ENCODE data around the gene ALPP.
"Not testable (repeated sequence)": the region's sequence is repeated elsewhere in the genome, so short reads cannot be mapped to it uniquely, and the experiment has no call there.

ALPP gene

DNA sequence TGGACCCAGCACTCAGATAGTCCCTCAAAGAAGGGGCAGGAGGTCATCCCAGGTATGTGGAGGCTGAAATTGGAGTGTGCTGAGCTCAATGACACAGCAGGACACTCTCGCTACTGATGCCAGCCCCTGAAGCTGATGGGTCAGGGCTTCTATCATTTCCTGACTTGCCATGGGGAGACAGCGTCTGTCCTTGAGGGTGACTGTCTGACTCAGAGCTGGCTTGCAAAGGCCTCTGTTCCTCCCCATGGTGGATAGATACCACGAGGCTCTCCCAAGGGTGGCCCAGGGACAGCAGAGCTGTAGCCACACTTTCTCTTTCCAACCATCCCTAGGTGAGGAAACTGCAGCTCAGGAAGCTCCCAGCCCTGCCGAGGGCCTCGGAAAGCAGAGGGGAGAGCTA, 38.9 kb downstream of the ALPP start:
- H3K4me3 Mint-ChIP-seq: no peak overlapping the region
- H3K4me1 Mint-ChIP-seq (ENCODE audit: low read depth in 2 of 2): peaks cover 12 to 15% of the 10 kb centered on the region in 2 donors
- ATAC-seq (replicated peaks): no peak
- peaks cover 38 to 84% of the 10 kb centered on the region in 2 donors for H3K27me3 Mint-ChIP-seq
- no peak overlapping the region for H3K27ac Mint-ChIP-seq
- H3K9me3 Mint-ChIP-seq: no peaks in the 10 kb centered on the region
- no peaks in the 10 kb centered on the region for H3K36me3 Mint-ChIP-seq (ENCODE audit: insufficient read depth)
- DNase-seq: no peak

DNA sequence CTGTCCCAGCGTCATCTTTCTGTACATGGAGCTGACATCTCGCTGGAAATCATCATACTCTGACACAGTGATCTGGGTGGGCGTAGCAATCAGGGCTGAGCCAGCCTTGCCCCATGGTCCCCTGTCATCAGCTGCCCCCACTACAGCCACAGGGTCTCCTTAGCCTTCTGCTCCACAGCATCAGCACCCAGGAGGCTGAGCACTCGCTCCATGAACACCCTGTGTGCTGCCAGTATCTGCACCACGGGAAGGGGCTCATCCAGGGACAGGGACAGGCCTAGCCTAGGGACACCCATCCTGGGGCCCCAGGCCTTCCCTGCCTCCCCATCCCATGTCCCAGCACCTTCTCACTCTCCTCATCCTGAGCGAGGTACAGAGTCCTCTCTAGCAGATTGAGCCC, 39.5 kb downstream of the ALPP start:
- Mint-ChIP-seq H3K27me3 (peaks cover 43 to 84% of the 10 kb centered on the region in 2 donors), H3K9me3 (no peaks in the 10 kb centered on the region), H3K27ac (no peak overlapping the region), H3K36me3 (ENCODE audit: insufficient read depth) (no peaks in the 10 kb centered on the region), H3K4me1 (ENCODE audit: low read depth in 2 of 2) (peaks cover 10 to 15% of the 10 kb centered on the region in 2 donors), H3K4me3 (peak overlapping the region in 1 of 2 donors; percentile 63)
- DNase-seq (no peak), ATAC-seq (replicated peaks) (no peak)

GRCh38 chr2:232418466-232419244, 40.1 kb downstream of the ALPP start:
- H3K27ac Mint-ChIP-seq: no peak overlapping the region
- H3K9me3 Mint-ChIP-seq: no peaks in the 10 kb centered on the region
- H3K4me3 Mint-ChIP-seq: peak overlapping the region; percentile 57 to 63
- ATAC-seq (replicated peaks) (no peak), DNase-seq (no peak)
- no peaks in the 10 kb centered on the region for H3K36me3 Mint-ChIP-seq (ENCODE audit: insufficient read depth)
- peaks cover 40 to 84% of the 10 kb centered on the region in 2 donors for H3K27me3 Mint-ChIP-seq
- H3K4me1 Mint-ChIP-seq (ENCODE audit: low read depth in 2 of 2): peaks cover 4 to 12% of the 10 kb centered on the region in 2 donors

- Mint-ChIP-seq H3K4me3 (peak overlapping the region; percentile 57), H3K27me3 (peaks cover 43 to 83% of the 10 kb centered on the region in 2 donors), H3K36me3 (ENCODE audit: insufficient read depth) (no peaks in the 10 kb centered on the region), H3K27ac (no peak overlapping the region), H3K4me1 (ENCODE audit: low read depth in 2 of 2) (peaks cover 4 to 10% of the 10 kb centered on the region in 2 donors), H3K9me3 (no peaks in the 10 kb centered on the region)
- no peak for DNase-seq
- ATAC-seq (replicated peaks): no peak
Observed at GRCh38 chr2:232419245-232420072, 40.9 kb downstream of the ALPP start.

GRCh38 chr2:232420073-232420454, 41.5 kb downstream of the ALPP start:
- no peaks in the 10 kb centered on the region for H3K36me3 Mint-ChIP-seq (ENCODE audit: insufficient read depth)
- H3K4me3 Mint-ChIP-seq: peak overlapping the region in 1 of 2 donors; percentile 45

GRCh38 chr2:232420463-232421188, 42.1 kb downstream of the ALPP start:
- Mint-ChIP-seq H3K36me3 (ENCODE audit: insufficient read depth) (no peaks in the 10 kb centered on the region), H3K27ac (no peak overlapping the region), H3K9me3 (no peaks in the 10 kb centered on the region), H3K4me3 (peak overlapping the region in 1 of 2 donors; percentile 45), H3K27me3 (peaks cover 39 to 74% of the 10 kb centered on the region in 2 donors), H3K4me1 (ENCODE audit: low read depth in 2 of 2) (peaks cover 4 to 10% of the 10 kb centered on the region in 2 donors)
- no peak for DNase-seq
- ATAC-seq (replicated peaks): no peak

More at GRCh38 chr2:232420073-232420454, 41.5 kb downstream of the ALPP start:
- Mint-ChIP-seq H3K4me1 (ENCODE audit: low read depth in 2 of 2) (peaks cover 4 to 10% of the 10 kb centered on the region in 2 donors), H3K27ac (no peak overlapping the region), H3K9me3 (no peaks in the 10 kb centered on the region), H3K27me3 (peaks cover 43 to 80% of the 10 kb centered on the region in 2 donors)
- ATAC-seq (replicated peaks) (no peak), DNase-seq (no peak)

DNA sequence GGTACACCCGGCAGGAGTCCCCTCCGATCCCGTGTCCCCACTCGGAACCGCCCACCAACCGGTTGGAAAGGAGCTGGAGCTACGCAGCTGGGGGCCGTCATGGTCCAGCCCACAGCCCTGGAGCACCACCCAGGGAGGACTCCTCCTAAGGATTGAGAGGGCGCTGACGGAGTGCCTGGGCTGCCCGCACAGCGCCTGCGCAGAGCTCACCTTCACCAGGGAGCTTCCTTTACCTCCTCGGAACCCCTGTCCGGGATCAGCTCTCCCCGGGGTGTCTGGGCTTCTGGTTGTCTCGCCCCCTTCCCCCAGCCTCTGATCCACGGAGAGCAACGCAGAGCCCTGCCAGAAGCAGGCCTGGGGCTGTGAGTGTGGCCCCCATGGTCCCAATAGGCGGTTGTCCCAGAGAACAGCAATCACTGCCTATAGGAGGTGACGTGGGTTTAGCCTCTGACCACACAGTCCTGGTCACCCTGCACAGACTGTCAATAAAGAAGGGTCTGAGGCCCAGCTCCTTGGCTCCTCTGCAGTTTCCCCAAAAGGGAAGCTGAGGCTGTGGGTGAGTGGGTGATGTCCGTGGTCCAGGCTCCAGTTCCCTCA, 42.7 kb downstream of the ALPP start:
- no peaks in the 10 kb centered on the region for H3K9me3 Mint-ChIP-seq
- H3K4me1 Mint-ChIP-seq (ENCODE audit: low read depth in 2 of 2): peaks cover 4 to 10% of the 10 kb centered on the region in 2 donors
- H3K27me3 Mint-ChIP-seq: peaks cover 34 to 68% of the 10 kb centered on the region in 2 donors
- no peak for ATAC-seq (replicated peaks)
- no peaks in the 10 kb centered on the region for H3K36me3 Mint-ChIP-seq (ENCODE audit: insufficient read depth)
- no peak overlapping the region for H3K27ac Mint-ChIP-seq
- peak overlapping the region in 1 of 2 donors; percentile 26 for H3K4me3 Mint-ChIP-seq
- DNase-seq: no peak

- H3K36me3 Mint-ChIP-seq (ENCODE audit: insufficient read depth): no peaks in the 10 kb centered on the region
- H3K4me3 Mint-ChIP-seq: peak overlapping the region; percentile 26 to 51
Observed at GRCh38 chr2:232422051-232422450, 43.5 kb downstream of the ALPP start.

GRCh38 chr2:232422996-232423395, 44.4 kb downstream of the ALPP start:
- peaks cover 4 to 10% of the 10 kb centered on the region in 2 donors for H3K4me1 Mint-ChIP-seq (ENCODE audit: low read depth in 2 of 2)
- not testable (repeated sequence) for H3K4me3 Mint-ChIP-seq; H3K36me3 Mint-ChIP-seq (ENCODE audit: insufficient read depth); DNase-seq; ATAC-seq (replicated peaks); H3K9me3 Mint-ChIP-seq; H3K27ac Mint-ChIP-seq
- H3K27me3 Mint-ChIP-seq: peaks cover 33 to 51% of the 10 kb centered on the region in 2 donors

More at GRCh38 chr2:232422051-232422450, 43.5 kb downstream of the ALPP start:
- Mint-ChIP-seq H3K27me3 (peaks cover 34 to 60% of the 10 kb centered on the region in 2 donors), H3K27ac (no peak overlapping the region), H3K4me1 (ENCODE audit: low read depth in 2 of 2) (peaks cover 4 to 10% of the 10 kb centered on the region in 2 donors), H3K9me3 (no peaks in the 10 kb centered on the region)
- ATAC-seq (replicated peaks) (no peak), DNase-seq (no peak)

- not testable (repeated sequence) for H3K9me3 Mint-ChIP-seq; ATAC-seq (replicated peaks); H3K4me3 Mint-ChIP-seq; H3K27ac Mint-ChIP-seq; H3K4me1 Mint-ChIP-seq (ENCODE audit: low read depth in 2 of 2); DNase-seq; H3K36me3 Mint-ChIP-seq (ENCODE audit: insufficient read depth)
- peaks cover 29 to 47% of the 10 kb centered on the region in 2 donors for H3K27me3 Mint-ChIP-seq
Observed at GRCh38 chr2:232423407-232423806, 44.9 kb downstream of the ALPP start.

DNA sequence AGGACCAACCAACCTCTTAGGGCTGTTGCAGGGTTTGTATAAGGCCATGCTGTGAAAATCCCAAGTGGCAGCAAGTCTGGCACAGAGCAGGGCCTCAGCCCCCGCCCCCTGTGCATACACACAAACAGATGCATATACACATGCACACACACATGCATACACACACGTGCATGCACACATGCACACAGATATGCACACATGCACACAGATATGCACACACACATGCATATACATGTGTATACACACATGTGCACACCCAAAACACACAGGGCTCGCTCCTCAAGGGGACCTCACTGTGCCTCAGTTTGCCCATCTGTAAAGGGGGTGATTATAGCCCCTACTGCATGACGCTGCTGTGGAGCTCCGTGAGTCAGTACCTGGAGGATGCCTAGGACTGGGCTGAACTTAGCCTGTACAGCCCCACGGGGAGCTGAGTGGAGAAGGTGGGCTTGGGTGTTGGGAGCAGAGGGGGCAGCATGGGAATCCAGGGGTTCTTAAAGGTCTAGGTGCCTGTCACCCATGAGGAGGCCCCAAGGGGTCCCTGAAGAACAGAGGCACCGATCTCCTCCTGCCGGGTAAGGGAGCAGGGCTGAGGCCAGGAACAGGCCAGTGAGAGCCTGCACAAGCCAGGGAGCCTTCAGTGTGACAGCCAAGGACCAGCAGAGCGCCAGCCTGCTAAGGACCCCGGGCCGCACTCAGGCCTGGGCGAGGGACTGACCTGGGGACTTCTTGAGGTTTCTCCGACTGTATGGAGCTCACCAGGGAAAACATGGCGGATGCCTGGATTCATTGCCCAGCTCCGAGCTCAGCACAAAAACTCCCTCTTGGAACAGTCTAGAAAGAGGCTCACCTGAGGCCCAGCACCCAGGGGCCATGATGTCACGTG, 53.4 kb downstream of the ALPP start:
- no peaks in the 10 kb centered on the region for H3K4me1 Mint-ChIP-seq (ENCODE audit: low read depth in 2 of 2)
- no peak overlapping the region for H3K4me3 Mint-ChIP-seq
- ATAC-seq (replicated peaks) (no peak), DNase-seq (no peak)
- peaks cover 0 to 4% of the 10 kb centered on the region in 2 donors for H3K27me3 Mint-ChIP-seq
- H3K27ac Mint-ChIP-seq: no peak overlapping the region
- no peaks in the 10 kb centered on the region for H3K36me3 Mint-ChIP-seq (ENCODE audit: insufficient read depth)
- H3K9me3 Mint-ChIP-seq: no peaks in the 10 kb centered on the region

All from effector memory CD8-positive, alpha-beta T cell (primary cell).